GM12892 (cell line): ENCODE data around the gene EXOC4.

Source experiments
- POLR2A ChIP-seq: IDR thresholded peaks from 2 replicates; pipeline ENCODE4 v1.6.1; 2011; ENCODE audit warnings: low read depth, low read length, control low read depth
- POLR2AphosphoS5 ChIP-seq: IDR thresholded peaks from 2 replicates; pipeline ENCODE4 v1.6.1; 2011; ENCODE audit warnings: low read depth, low read length, control low read depth

- TF ChIP-seq POLR2AphosphoS5 (no peak), POLR2A (no peak)
Measured at GRCh38 chr7:133783276-133783675, 530.4 kb downstream of the EXOC4 start.
